Adrenal gland (tissue), 12 donors: ENCODE data around the gene ASAP2. TPM values are rescaled to one million over a fixed set of nuclear protein-coding genes. Genes with fewer than 3 reads are reported as not detected.

ENCODE experiments used
- DNase-seq, 7 donors: peaks; one replicate each; pipeline ENCODE4 v3.0.0-alpha.2; 2019 to 2020
- H3K27ac ChIP-seq, 5 donors: fragments of 200-600 bp; sonication (generic) in 4 of 5; 1 replicate in 3 of 5; 2 replicates in 2 of 5; pipeline versions ENCODE4 v1.5.1 to v1.8.0; 2016 to 2020; ENCODE audit warnings: mild to moderate bottlenecking in 1 of 5
- H3K27me3 ChIP-seq: fragments of 200-600 bp; 2 replicates; pipeline ENCODE4 v1.8.0; 2021
- H3K36me3 ChIP-seq, 2 donors: fragments of 200-600 bp; replicated peaks in 1 of 2; 1 replicate in 1 of 2; 2 replicates in 1 of 2; pipeline versions ENCODE4 v1.5.1 to v1.8.0; 2018 to 2022
- H3K4me1 ChIP-seq, 2 donors: fragments of 200-600 bp; replicated peaks in 1 of 2; 1 replicate in 1 of 2; 2 replicates in 1 of 2; pipeline versions ENCODE4 v1.5.1 to v1.8.0; 2018 to 2021
- H3K4me3 ChIP-seq, 4 donors: fragments of 200-600 bp; sonication (generic) in 3 of 4; one replicate each; pipeline ENCODE4 v1.5.1; 2016 to 2018
- H3K9me3 ChIP-seq, 3 donors: fragments of 200-600 bp; sonication (generic) in 1 of 3; replicated peaks in 1 of 3; 1 replicate in 2 of 3; 2 replicates in 1 of 3; pipeline versions ENCODE4 v1.5.1 to v1.8.0; 2016 to 2021
- CTCF ChIP-seq, 6 experiments: fragments of 450-650 bp in 4 of 6; fragments of 200-600 bp in 2 of 6; sonication (generic) in 1 of 6; IDR thresholded peaks; 1 replicate in 5 of 6; 2 replicates in 1 of 6; pipeline versions ENCODE4 v1.5.1 to v1.8.0; 2016 to 2021; ENCODE audit warnings: antibody characterized with exemption in 6 of 6, mild to moderate bottlenecking in 2 of 6, moderate library complexity in 1 of 6
- POLR2A ChIP-seq, 2 donors: fragments of 450-650 bp; IDR thresholded peaks; one replicate each; pipeline ENCODE4 v1.6.1; 2017; ENCODE audit warnings: antibody characterized with exemption in 2 of 2, mild to moderate bottlenecking in 2 of 2, moderate library complexity in 1 of 2
- WGBS, 4 donors: extraction: QIAGEN DNeasy Blood & Tissue Kit in 2 of 4; methylation state at CpG; one replicate each; pipeline versions ENCODE4 v1.1.5 to v1.1.7; 2013 to 2017; 5-methylcytosine and 5-hydroxymethylcytosine counted together
- intact Hi-C, 2 donors: fragments of 100-400 bp; cut with DNase I; formaldehyde crosslinking; loops; one replicate each; pipeline versions ENCODE4 v1.14.1 to v1.15.0; 2022 to 2023
- polyA plus RNA-seq, 3 donors: library from polyadenylated mRNA; stranded (reverse); fragments of 200-250 nt in 2 of 3; fragments of 350-450 nt in 1 of 3; fragmentation: Illumina TruSeq in 1 of 3; extraction: RNeasy Lipid Tissue Mini Kit (QIAGEN cat#74804) in 1 of 3; gene quantifications; one replicate each; pipeline ENCODE4 v1.2.3, GENCODE V29; 2013 to 2014
- total RNA-seq, 9 donors: library from RNA; depleted of rRNA in 4 of 9; stranded (reverse); fragments of >200 nt in 4 of 9; fragments of 120-200 nt in 1 of 9; fragmentation: NEBNext Ultra II Directional in 1 of 9; extraction: Animal tissue kit (Norgen Biotek cat#: 25700) in 1 of 9; gene quantifications; one replicate each; pipeline versions ENCODE4 v1.1.0 to v1.2.4, GENCODE V29; 2013 to 2023
- donor health status: healthy with polysubstance abuse.
- donor health status: Bipolar disorder and iron deficiency.
- donor health status: DM: yes; HTN: yes; CAD: no.
- donor health status: DM: no; HTN: no; CAD: no.
- donor health status: DM: no; HTN: no; CAD: no.
- donor health status: DM: yes; HTN: yes; CAD: no.

The ASAP2 gene
- total and polyA plus RNA-seq, 12 donors, result 5.4 to 12.9 (median 7.7) TPM

GRCh38 chr2:9282128-9283112 is 75.8 kb downstream of the ASAP2 start:
- H3K36me3 ChIP-seq, result no peaks in the 10 kb centered on the region
- DNase-seq, result no peak
- no peaks in the 10 kb centered on the region for H3K4me1 ChIP-seq
- H3K27ac ChIP-seq, result no peak overlapping the region
- H3K4me3 ChIP-seq, result no peak overlapping the region
- TF ChIP-seq POLR2A (IDR thresholded peaks at IDR 0.05) (no peak), CTCF (IDR thresholded peaks at IDR 0.05) (no peak)
- 78 to 87% (median 83%) methylated on average over 13 of the region's 13 CpGs for whole genome bisulfite sequencing, 4 donors
- H3K27me3 ChIP-seq, result no peaks in the 10 kb centered on the region
- intact Hi-C loops, result no loop called here
- no peaks in the 10 kb centered on the region for H3K9me3 ChIP-seq

DNA sequence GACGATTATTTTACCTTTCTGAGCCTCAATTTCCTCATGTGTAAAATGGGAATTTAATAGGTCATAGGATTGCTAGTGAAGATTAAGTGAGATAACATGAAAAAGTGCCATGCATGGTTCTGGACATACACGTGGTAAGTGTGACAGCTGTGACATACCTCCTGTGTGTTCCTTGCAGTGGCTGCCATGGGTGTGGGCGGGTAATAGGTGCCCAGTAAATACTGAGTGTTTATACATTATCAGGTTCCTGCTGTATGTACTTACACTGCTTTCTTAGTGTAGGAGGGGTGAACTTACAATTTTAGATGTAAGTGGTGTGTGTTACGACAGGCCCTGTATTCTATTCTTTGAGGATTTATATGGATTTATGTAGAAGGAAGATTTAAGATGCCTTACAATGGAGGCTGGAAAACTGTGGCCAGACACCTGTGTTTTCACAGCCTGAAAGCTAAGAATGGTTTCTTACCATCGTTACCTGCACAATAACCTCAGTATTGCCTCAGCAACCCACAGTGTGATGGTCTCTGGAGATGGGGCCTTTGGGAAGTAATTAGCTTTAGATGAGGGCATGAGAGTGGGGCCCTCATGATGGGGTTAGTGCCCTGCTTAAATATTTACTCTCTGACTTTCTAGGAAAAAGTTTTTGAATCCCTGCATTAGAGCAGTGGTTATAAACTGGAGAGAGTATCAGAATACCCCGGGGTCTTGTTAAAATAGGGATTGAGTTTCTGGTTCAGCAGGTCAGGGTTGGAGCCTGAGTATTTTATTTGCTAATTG is 78.1 kb downstream of the ASAP2 start:
- TF ChIP-seq CTCF (IDR thresholded peaks at IDR 0.05), result no peak
- no peak for TF ChIP-seq POLR2A (IDR thresholded peaks at IDR 0.05)
- no peaks in the 10 kb centered on the region for H3K4me1 ChIP-seq
- no peaks in the 10 kb centered on the region for H3K27me3 ChIP-seq
- no peak for DNase-seq
- no peak overlapping the region for H3K27ac ChIP-seq
- intact Hi-C loops, result no loop called here
- no peak overlapping the region for H3K4me3 ChIP-seq
- no peaks in the 10 kb centered on the region for H3K9me3 ChIP-seq
- H3K36me3 ChIP-seq, result no peaks in the 10 kb centered on the region
- 77 to 92% (median 82%) methylated on average over 6 of the region's 6 CpGs for WGBS, 4 donors

DNA sequence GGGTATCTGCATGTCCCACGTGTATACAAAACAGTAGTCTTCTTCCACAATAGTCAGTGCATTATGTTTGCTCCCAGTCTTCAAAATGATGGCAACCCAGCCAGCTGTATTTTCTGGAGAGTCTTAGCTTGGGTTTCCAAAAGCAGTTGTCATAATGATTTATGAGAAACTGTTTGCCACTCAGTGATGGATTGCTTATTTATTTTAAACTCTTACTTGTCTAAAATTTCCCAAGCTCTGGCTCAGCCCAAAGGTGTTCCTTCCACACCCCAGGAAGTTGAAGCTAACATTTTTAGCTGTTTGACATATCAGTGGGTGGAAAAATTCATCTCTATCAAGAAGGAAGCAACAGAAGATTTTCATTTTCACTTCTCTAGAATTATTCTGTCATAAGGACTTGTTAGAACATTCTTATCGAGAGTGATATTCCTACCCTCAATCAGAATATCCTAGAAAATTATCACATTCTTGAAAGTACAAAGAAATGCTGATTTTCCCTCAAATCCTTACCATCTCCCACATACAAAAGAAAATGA is 78.8 kb downstream of the ASAP2 start:
- DNase-seq, result no peak
- WGBS, 4 donors, result 67 to 74% (median 72%) methylated on average over 2 of the region's 2 CpGs
- Histone ChIP-seq H3K9me3 (no peaks in the 10 kb centered on the region), H3K27ac (no peak overlapping the region), H3K4me1 (no peaks in the 10 kb centered on the region), H3K36me3 (no peaks in the 10 kb centered on the region), H3K4me3 (no peak overlapping the region), H3K27me3 (no peaks in the 10 kb centered on the region)
- TF ChIP-seq POLR2A (IDR thresholded peaks at IDR 0.05) (no peak), CTCF (IDR thresholded peaks at IDR 0.05) (no peak)
- intact Hi-C loops, result no loop called here

GRCh38 chr2:9285921-9286320 is 79.3 kb downstream of the ASAP2 start:
- TF ChIP-seq POLR2A (IDR thresholded peaks at IDR 0.05) (no peak), CTCF (IDR thresholded peaks at IDR 0.05) (no peak)
- intact Hi-C loops, result no loop called here
- Histone ChIP-seq H3K4me3 (no peak overlapping the region), H3K27me3 (no peaks in the 10 kb centered on the region), H3K36me3 (no peaks in the 10 kb centered on the region), H3K27ac (no peak overlapping the region), H3K9me3 (no peaks in the 10 kb centered on the region), H3K4me1 (no peaks in the 10 kb centered on the region)
- no peak for DNase-seq
- WGBS, 4 donors, result 88 to 97% (median 96%) methylated on average over 4 of the region's 4 CpGs
